MCF 10A (cell line): ENCODE results near the gene RGP1. TPM values are rescaled to one million over a fixed set of nuclear protein-coding genes. Genes with fewer than 3 reads are reported as not detected.
A peak's percentile ranks its signal among the peaks of the same experiment; 100 is the strongest.

Experiments
- Bru-seq: library from RNA; stranded (reverse); fragments of 400-500 nt; gene quantifications from one replicate; lab custom pipeline; 2021; lab: Mats Ljungman, UMichigan
- BruChase-seq, 2 experiments: library from RNA; stranded (reverse); fragments of 400-500 nt; gene quantifications; one replicate each; lab custom pipeline; 2021; lab: Mats Ljungman, UMichigan
- BruUV-seq: library from RNA; stranded (reverse); fragments of 400-500 nt; replicated peaks from 2 replicates; lab custom pipeline; 2021; lab: Mats Ljungman, UMichigan
- CTCF ChIA-PET: fragments of 300-600 bp; sonication (Branson Sonifier 250); formaldehyde crosslinking; extraction: SDS; loops from one replicate; lab custom pipeline; 2021; ENCODE audit warnings: antibody characterized with exemption, inconsistent platforms; lab: Yijun Ruan, JAX
- POLR2A ChIA-PET: fragments of 300-600, 350-650 bp; sonication (Branson Sonifier 250); formaldehyde crosslinking; extraction: SDS; loops from one replicate; lab custom pipeline; 2020; ENCODE audit warnings: antibody characterized with exemption, inconsistent platforms; lab: Yijun Ruan, JAX
- DNase-seq: peaks from one replicate; pipeline ENCODE4 v3.0.0-alpha.2; 2018; ENCODE audit not compliant: unreplicated experiment
- H3K27ac Mint-ChIP-seq: one replicate; pipeline ENCODE4 v1.8.0; 2022; ENCODE audit warnings: mild to moderate bottlenecking, low read depth, mixed read lengths; ENCODE audit not compliant: unreplicated experiment
- H3K27me3 Mint-ChIP-seq: one replicate; pipeline ENCODE4 v1.8.0; 2022; ENCODE audit warnings: mixed read lengths; ENCODE audit not compliant: insufficient read depth, unreplicated experiment
- H3K36me3 Mint-ChIP-seq: one replicate; pipeline ENCODE4 v1.8.0; 2022; ENCODE audit warnings: mild to moderate bottlenecking, moderate library complexity, mixed read lengths; ENCODE audit not compliant: insufficient read depth, unreplicated experiment
- H3K4me1 Mint-ChIP-seq: one replicate; pipeline ENCODE4 v1.8.0; 2022; ENCODE audit warnings: mixed read lengths; ENCODE audit not compliant: insufficient read depth, unreplicated experiment
- H3K4me3 Mint-ChIP-seq: one replicate; pipeline ENCODE4 v1.8.0; 2022; ENCODE audit warnings: mild to moderate bottlenecking, moderate library complexity, mixed read lengths; ENCODE audit not compliant: unreplicated experiment
- H3K9me3 Mint-ChIP-seq: one replicate; pipeline ENCODE4 v1.8.0; 2022; ENCODE audit warnings: mixed read lengths; ENCODE audit not compliant: unreplicated experiment
- CTCF ChIP-seq: fragments of 200-600 bp; IDR thresholded peaks from one replicate; pipeline ENCODE4 v1.8.0; 2022; ENCODE audit warnings: antibody characterized with exemption, mild to moderate bottlenecking; ENCODE audit not compliant: unreplicated experiment
- intact Hi-C: fragments of 100-400 bp; cut with micrococcal nuclease; formaldehyde crosslinking; loops from 2 replicates; pipeline ENCODE4 v1.14.1; 2022
- long read RNA-seq: library from polyadenylated mRNA; stranded (forward); transcript quantifications from one replicate; pipeline ENCODE4 v2.0.0, GENCODE V29; 2022
- total RNA-seq: library from RNA; stranded (reverse); gene quantifications from 2 replicates; pipeline ENCODE4 v1.2.3, GENCODE V29; 2022

RGP1 gene
- 33.8 and 35.8 TPM in 2 replicates for total RNA-seq
- Bru-seq, nascent RNA, result percentile 78 among the genes with signal in this experiment
- percentile 97 among the genes with signal in this experiment for BruChase-seq, experiment 1, labeled RNA remaining after a 6-hour chase
- percentile 91 among the genes with signal in this experiment for BruChase-seq, experiment 2, labeled RNA remaining after a 2-hour chase
- long read RNA-seq, full-length matches to known transcripts, result 9 of 32 reads
- long read RNA-seq, partial matches to known transcripts, result 4 of 32 reads
- long read RNA-seq, other reads (novel, unspliced or antisense), result 19 of 32 reads

- Mint-ChIP-seq H3K9me3 (no peaks in the 10 kb centered on the region), H3K27ac (peak within 1 kb of the TSS; percentile 85), H3K4me3 (peak within 1 kb of the TSS; percentile 94), H3K36me3 (peaks cover 48% of the 10 kb centered on the region), H3K4me1 (peaks cover 31% of the 10 kb centered on the region), H3K27me3 (no peaks in the 10 kb centered on the region)
- no TSS peak for BruUV-seq
- POLR2A ChIA-PET, result interaction anchor here (0.7 to 9.6 kb wide), 32 partner anchors 7 to 670 kb away, joined by 3 to 284 read pairs (median 4); partner anchors contain the start of genes ARHGEF39, CCDC107, CREB3 and FANCG
- no peak for TF ChIP-seq CTCF
- intact Hi-C loops, result loop anchor here (1.0 to 5.0 kb wide), 2 partner anchors 16 to 33 kb away; no protein-coding TSS in a partner anchor
- peak; percentile 77 for DNase-seq
- CTCF ChIA-PET, result interaction anchor here (0.6 to 8.0 kb wide), 13 partner anchors 8 to 1124 kb away, joined by 3 to 150 read pairs (median 3); partner anchors contain the start of genes CREB3 and TLN1
Measured at GRCh38 chr9:35748858-35749514, at the start of gene RGP1, which contains the start of gene GBA2. RGP1 (plus strand) TSS chr9:35749287; CDS start chr9:35749756, 469 bp downstream. GBA2 (minus strand) TSS chr9:35749228; CDS start chr9:35748704, 524 bp downstream.

GRCh38 chr9:35700031-35700430, 49.1 kb upstream of the RGP1 start:
- H3K27me3 Mint-ChIP-seq, result no peaks in the 10 kb centered on the region
- DNase-seq, result no peak
- BruUV-seq, result no TSS peak
- no peak overlapping the region for H3K4me3 Mint-ChIP-seq
- intact Hi-C loops, result no loop called here
- CTCF ChIA-PET, result interaction anchor here (1.9 kb wide), 1 partner anchor 17 kb away, joined by 6 read pairs; no protein-coding TSS in a partner anchor
- H3K4me1 Mint-ChIP-seq, result no peaks in the 10 kb centered on the region
- no peak overlapping the region for H3K27ac Mint-ChIP-seq
- TF ChIP-seq CTCF, result no peak
- peaks cover 24% of the 10 kb centered on the region for H3K36me3 Mint-ChIP-seq
- POLR2A ChIA-PET, result interaction anchor here (1.3 to 1.5 kb wide), 2 partner anchors 8 to 22 kb away, joined by 3 to 5 read pairs; no protein-coding TSS in a partner anchor
- H3K9me3 Mint-ChIP-seq, result no peaks in the 10 kb centered on the region

- DNase-seq, result no peak
- H3K9me3 Mint-ChIP-seq, result no peaks in the 10 kb centered on the region
- ChIA-PET POLR2A (interaction anchor here (1.1 to 1.5 kb wide), 3 partner anchors 9 to 35 kb away, joined by 3 to 5 read pairs (median 3); no protein-coding TSS in a partner anchor), CTCF (interaction anchor here (0.6 to 1.9 kb wide), 4 partner anchors 16 to 54 kb away, joined by 3 to 6 read pairs (median 4); no protein-coding TSS in a partner anchor)
- H3K27ac Mint-ChIP-seq, result no peak overlapping the region
- H3K4me3 Mint-ChIP-seq, result no peak overlapping the region
- H3K27me3 Mint-ChIP-seq, result no peaks in the 10 kb centered on the region
- no peaks in the 10 kb centered on the region for H3K4me1 Mint-ChIP-seq
- H3K36me3 Mint-ChIP-seq, result peaks cover 33% of the 10 kb centered on the region
- BruUV-seq, result no TSS peak
- intact Hi-C loops, result no loop called here
- no peak for TF ChIP-seq CTCF
Measured at GRCh38 chr9:35700942-35701341, 48.1 kb upstream of the RGP1 start.
